Epithelial cell of esophagus (primary cell): ENCODE measurements around the gene TMBIM1.

Source experiments
- DNase-seq: peaks from one replicate; pipeline ENCODE4 v3.0.0; 2010; ENCODE audit warnings: low read depth
- H3K4me3 ChIP-seq: 2 replicates; pipeline ENCODE4 v1.5.1; 2011; ENCODE audit warnings: mild to moderate bottlenecking, low read length, control low read depth
- TF ChIP-seq, protein P1 (sequence below): IDR thresholded peaks from 2 replicates; pipeline ENCODE4 v1.5.1; 2011; ENCODE audit warnings: low read depth, mild to moderate bottlenecking, low read length, control low read depth, inconsistent platforms; ENCODE audit not compliant: insufficient read depth; ENCODE audit errors: missing control alignments

The TMBIM1 gene

DNA sequence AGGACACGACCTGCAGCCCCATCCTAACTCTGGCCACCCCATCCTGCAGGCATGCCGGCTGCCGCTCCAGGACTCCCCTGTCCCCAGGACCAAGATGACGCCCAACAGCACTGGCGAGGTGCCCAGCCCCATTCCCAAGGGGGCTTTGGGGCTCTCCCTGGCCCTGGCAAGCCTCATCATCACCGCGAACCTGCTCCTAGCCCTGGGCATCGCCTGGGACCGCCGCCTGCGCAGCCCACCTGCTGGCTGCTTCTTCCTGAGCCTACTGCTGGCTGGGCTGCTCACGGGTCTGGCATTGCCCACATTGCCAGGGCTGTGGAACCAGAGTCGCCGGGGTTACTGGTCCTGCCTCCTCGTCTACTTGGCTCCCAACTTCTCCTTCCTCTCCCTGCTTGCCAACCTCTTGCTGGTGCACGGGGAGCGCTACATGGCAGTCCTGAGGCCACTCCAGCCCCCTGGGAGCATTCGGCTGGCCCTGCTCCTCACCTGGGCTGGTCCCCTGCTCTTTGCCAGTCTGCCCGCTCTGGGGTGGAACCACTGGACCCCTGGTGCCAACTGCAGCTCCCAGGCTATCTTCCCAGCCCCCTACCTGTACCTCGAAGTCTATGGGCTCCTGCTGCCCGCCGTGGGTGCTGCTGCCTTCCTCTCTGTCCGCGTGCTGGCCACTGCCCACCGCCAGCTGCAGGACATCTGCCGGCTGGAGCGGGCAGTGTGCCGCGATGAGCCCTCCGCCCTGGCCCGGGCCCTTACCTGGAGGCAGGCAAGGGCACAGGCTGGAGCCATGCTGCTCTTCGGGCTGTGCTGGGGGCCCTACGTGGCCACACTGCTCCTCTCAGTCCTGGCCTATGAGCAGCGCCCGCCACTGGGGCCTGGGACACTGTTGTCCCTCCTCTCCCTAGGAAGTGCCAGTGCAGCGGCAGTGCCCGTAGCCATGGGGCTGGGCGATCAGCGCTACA is 29.4 kb downstream of the TMBIM1 start:
- no peak for DNase-seq
- TF ChIP-seq, protein P1, sequence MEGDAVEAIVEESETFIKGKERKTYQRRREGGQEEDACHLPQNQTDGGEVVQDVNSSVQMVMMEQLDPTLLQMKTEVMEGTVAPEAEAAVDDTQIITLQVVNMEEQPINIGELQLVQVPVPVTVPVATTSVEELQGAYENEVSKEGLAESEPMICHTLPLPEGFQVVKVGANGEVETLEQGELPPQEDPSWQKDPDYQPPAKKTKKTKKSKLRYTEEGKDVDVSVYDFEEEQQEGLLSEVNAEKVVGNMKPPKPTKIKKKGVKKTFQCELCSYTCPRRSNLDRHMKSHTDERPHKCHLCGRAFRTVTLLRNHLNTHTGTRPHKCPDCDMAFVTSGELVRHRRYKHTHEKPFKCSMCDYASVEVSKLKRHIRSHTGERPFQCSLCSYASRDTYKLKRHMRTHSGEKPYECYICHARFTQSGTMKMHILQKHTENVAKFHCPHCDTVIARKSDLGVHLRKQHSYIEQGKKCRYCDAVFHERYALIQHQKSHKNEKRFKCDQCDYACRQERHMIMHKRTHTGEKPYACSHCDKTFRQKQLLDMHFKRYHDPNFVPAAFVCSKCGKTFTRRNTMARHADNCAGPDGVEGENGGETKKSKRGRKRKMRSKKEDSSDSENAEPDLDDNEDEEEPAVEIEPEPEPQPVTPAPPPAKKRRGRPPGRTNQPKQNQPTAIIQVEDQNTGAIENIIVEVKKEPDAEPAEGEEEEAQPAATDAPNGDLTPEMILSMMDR = no peak
- H3K4me3 ChIP-seq = no peak overlapping the region

DNA sequence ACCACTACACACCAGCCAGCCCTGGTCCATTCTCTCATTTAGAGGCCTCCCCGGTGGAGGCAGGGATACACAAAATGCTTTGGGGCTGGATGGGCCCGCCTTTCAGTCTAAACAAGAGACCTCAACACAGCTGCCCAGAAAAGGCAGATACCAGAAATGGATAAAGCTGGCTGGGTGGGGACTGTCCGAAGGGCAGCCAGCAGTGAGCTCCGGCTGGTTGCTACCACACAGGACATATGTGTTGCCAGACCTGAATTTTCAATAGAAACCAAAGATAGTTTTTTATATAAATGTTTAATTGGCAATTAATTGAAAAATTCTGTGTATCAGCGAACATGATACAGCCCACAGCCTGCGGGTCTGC is 30.1 kb downstream of the TMBIM1 start:
- TF ChIP-seq, protein P1 = no peak
- no peak for DNase-seq
- no peak overlapping the region for H3K4me3 ChIP-seq

DNA sequence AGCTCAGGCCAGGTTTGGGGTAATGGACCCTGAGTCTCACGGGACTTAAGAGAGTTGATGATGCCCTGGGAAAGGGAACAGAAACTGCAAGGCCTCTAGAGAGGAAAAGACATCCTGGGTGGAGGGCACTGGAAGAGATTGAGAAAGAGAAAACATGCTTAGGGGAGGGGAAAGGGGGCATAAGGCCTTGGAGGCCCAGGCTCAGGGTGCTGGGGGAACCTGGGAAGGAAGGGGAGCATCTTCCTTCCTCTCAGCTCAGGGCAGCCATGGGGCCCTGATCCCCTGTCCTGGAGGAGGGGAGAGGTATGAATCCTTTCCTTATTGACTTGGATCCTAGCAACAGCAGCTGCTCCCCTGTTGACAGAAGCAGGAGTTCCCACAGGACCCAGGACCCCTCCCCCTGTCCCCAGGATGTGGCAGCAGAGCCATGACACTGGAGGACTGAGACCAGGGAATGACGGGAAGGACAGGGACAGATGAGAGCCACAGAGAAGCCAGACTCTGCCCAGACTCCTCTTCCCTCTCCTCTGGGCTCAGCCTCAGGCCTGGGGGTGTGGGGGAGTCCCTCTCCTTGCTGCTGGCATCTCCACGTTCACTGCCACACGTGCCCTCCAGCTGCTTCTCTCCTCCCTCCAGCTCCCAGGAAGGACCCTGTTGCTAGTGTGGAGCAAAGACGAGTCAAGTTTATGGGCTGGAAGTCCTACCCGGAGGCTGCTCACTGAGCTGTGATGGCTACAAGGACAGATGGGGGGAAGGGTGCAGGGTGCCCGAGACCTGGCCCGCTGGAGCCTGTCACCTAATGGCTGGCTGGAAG is 30.7 kb downstream of the TMBIM1 start:
- TF ChIP-seq, protein P1 = no peak
- DNase-seq = no peak
- no peak overlapping the region for H3K4me3 ChIP-seq

DNA sequence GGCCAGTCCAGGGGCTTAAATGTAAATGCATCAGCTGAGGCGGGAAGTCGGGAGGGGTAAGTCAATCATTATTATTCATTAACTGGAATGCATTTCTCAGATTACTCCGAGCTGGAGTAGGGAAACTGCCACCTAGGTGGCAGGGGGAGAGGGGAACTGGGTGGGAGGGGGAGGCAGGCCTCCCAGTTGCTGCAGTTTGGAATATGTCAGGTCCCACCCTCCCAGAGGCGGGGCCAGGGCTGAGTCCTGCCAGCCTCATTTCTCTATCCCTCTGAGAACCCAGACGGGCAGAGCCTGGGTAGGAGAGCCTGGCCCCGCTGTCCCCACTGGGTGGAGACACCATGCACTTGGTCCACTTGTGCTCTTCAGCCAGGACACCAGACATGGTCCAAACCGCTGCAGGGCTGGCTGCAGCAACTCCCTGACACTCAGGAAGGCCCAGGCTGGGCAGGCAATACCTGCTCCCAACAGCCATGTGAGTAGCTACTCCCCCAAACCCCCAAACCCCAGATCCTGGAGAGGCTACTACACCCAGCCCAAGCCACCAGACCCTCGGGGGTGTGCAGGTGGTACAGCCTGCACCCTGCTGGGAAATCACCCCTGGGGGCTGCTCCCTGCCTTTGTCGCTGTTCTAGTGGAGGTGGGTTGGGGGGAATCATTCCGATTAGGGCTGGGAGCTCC is 31.4 kb downstream of the TMBIM1 start, which contains the start of gene GPBAR1:
GPBAR1 (plus strand) TSS at position 274 of the 681 bp plus-strand sequence. CDS start 1,710 bp downstream, outside the sequence.
- TF ChIP-seq, protein P1 = no peak
- H3K4me3 ChIP-seq = no peak within 1 kb of the TSS

DNA sequence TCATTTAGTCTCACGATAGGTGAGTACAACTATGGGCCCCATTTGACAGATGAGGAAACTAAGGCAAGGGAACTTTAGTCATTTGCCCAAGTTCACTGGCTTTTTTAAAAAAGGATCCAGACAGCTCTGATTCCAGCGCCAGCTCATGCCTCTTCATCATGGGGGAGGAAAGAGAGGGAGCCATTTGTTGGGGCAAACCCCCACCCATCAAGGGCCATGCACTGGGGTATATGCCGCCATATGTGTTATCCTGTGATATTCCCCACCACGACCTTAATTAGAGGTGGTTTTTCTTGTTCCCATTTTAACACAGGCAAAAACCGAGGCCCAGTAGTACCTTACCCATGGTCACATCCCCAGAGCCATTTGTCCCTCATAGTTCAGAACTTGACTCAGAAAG is 32.1 kb downstream of the TMBIM1 start:
- no peak overlapping the region for H3K4me3 ChIP-seq
- TF ChIP-seq, protein P1 = no peak
- DNase-seq = no peak

More for the DNA sequence above, 31.4 kb downstream of the TMBIM1 start, which contains the start of gene GPBAR1:
- DNase-seq = no peak

DNA sequence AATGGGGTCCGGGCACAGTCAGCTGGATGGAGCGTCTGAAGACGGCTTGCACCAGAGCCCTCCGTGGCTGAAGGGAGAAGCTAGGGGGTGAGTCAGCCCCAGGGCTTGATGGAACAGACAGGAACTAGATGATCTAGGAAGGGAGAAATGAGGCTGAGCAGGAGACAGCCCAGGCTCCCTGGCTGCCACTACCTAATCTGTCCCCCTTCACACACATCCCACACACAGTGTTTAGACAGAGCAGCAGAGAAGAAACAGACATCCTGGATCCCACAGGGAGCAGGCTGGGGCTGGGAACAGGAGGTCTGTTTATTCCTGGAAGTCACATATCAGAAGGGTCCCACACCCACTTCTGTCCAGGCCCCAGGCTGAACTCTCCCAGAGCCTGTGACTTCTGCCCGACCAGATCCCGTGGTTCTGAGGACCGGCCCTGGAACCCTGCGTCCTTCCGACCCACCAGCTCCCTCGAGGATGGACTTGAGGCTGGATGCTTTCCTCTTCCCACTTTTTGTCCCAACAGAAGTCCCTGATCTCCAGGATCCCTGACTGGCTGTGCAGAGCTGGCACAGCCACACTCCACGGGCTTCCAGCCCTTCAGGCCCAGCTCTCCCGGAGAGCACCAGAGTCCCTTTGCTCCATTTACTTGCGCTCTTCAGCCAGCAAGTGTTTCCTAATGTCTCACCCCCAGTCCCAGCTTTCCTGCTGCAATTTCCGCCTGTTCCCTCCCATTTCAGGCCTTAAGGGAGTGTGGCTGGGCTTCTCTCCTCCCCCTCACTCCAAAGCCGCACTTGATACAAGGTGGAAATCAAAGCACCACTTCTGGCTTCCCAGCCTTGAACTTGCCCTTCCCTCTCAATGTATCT is 33.0 kb downstream of the TMBIM1 start:
- DNase-seq = peak; percentile 68
- H3K4me3 ChIP-seq = no peak overlapping the region
- TF ChIP-seq, protein P1 = no peak
